DMS 273 (cell line): ENCODE data around the gene FTH1.
"Not testable (repeated sequence)": the region's sequence is repeated elsewhere in the genome, so short reads cannot be mapped to it uniquely, and the experiment has no call there.

ENCODE experiments used
- DNase-seq: peaks from one replicate; lab custom pipeline; 2025; ENCODE audit not compliant: unreplicated experiment; lab: John Stamatoyannopoulos, UW

Gene FTH1

GRCh38 chr11:61964058-61964665 lies 3.3 kb downstream of the FTH1 start:
- DNase-seq = no peak

GRCh38 chr11:61963282-61964057 lies 4.0 kb downstream of the FTH1 start:
- DNase-seq = no peak

GRCh38 chr11:61963016-61963281 lies 4.5 kb downstream of the FTH1 start:
- DNase-seq = no peak

GRCh38 chr11:61962213-61963015 lies 5.0 kb downstream of the FTH1 start:
- no peak for DNase-seq

- DNase-seq = no peak
These were observed 5.7 kb downstream of the FTH1 start for GRCh38 chr11:61961570-61962212.

GRCh38 chr11:61960532-61960931 lies 6.9 kb downstream of the FTH1 start:
- DNase-seq = no peak

GRCh38 chr11:61959678-61960077 lies 7.8 kb downstream of the FTH1 start:
- DNase-seq = no peak

GRCh38 chr11:61959114-61959513 lies 8.3 kb downstream of the FTH1 start:
- DNase-seq = no peak

GRCh38 chr11:61958590-61958989 lies 8.8 kb downstream of the FTH1 start:
- DNase-seq = no peak

- no peak for DNase-seq
These were observed 10.2 kb downstream of the FTH1 start for GRCh38 chr11:61957021-61957770.

GRCh38 chr11:61956191-61957020 lies 11.0 kb downstream of the FTH1 start:
- DNase-seq = no peak

- no peak for DNase-seq
These were observed 11.9 kb downstream of the FTH1 start for GRCh38 chr11:61955422-61956135.

- DNase-seq = no peak
These were observed 12.5 kb downstream of the FTH1 start for GRCh38 chr11:61954851-61955421.

- no peak for DNase-seq
These were observed 13.2 kb downstream of the FTH1 start for GRCh38 chr11:61954106-61954850.

- DNase-seq = not testable (repeated sequence)
These were observed 13.8 kb downstream of the FTH1 start for GRCh38 chr11:61953632-61954031.

GRCh38 chr11:61952882-61953281 lies 14.6 kb downstream of the FTH1 start:
- no peak for DNase-seq

- DNase-seq = no peak
These were observed 15.8 kb downstream of the FTH1 start for GRCh38 chr11:61951484-61952135.

GRCh38 chr11:61950035-61950547 lies 17.3 kb downstream of the FTH1 start, which contains the start of gene BEST1:
Gene BEST1, plus strand, starts transcription at chr11:61950351. Its CDS starts 1,456 bp downstream, at chr11:61951807.
- no peak for DNase-seq
